DND-41 (cell line): ENCODE data around the gene FAM219A.

Experiments used
- ATAC-seq: fragments of 200-7000 bp; cut with Tn5 transposase; 3 replicates; pipeline ENCODE4 v1.9.1; 2021; ENCODE audit warnings: low read depth; ENCODE audit not compliant: insufficient read depth
- DNase-seq: peaks from one replicate; pipeline ENCODE4 v3.0.0-alpha.2; 2020
- H2AFZ ChIP-seq: 2 replicates; pipeline ENCODE4 v1.6.0; 2012; ENCODE audit warnings: low read depth, low read length
- H3K27ac ChIP-seq: 2 replicates; pipeline ENCODE4 v1.5.1; 2012; ENCODE audit warnings: low read length, inconsistent platforms
- H3K27me3 ChIP-seq: fragments of 200-600 bp; sonication (generic); 2 replicates; pipeline ENCODE4 v1.6.0; 2012; ENCODE audit warnings: low read length, mild to moderate bottlenecking, inconsistent platforms; ENCODE audit not compliant: insufficient read depth, poor library complexity
- H3K36me3 ChIP-seq: 2 replicates; pipeline ENCODE4 v1.5.1; 2012; ENCODE audit warnings: low read length, inconsistent platforms; ENCODE audit not compliant: insufficient read depth
- H3K4me1 ChIP-seq: 2 replicates; pipeline ENCODE4 v1.5.1; 2012; ENCODE audit warnings: mild to moderate bottlenecking, low read length; ENCODE audit not compliant: insufficient read depth
- H3K4me2 ChIP-seq: 2 replicates; pipeline ENCODE4 v1.6.0; 2012; ENCODE audit warnings: mild to moderate bottlenecking, moderate library complexity, low read length, inconsistent platforms; ENCODE audit not compliant: insufficient read depth
- H3K4me3 ChIP-seq, 2 experiments: fragments of 200-600 bp in 1 of 2; shearing (Covaris generic) in 1 of 2; 2 replicates each; pipeline ENCODE4 v1.5.1; 2012 to 2016; ENCODE audit warnings: inconsistent platforms in 2 of 2, low read length in 2 of 2, mild to moderate bottlenecking in 2 of 2, low read depth in 1 of 2, moderate library complexity in 1 of 2
- H3K79me2 ChIP-seq: 2 replicates; pipeline ENCODE4 v1.6.0; 2012; ENCODE audit warnings: low read length, inconsistent platforms; ENCODE audit not compliant: insufficient read depth
- H3K9ac ChIP-seq: 2 replicates; pipeline ENCODE4 v1.6.0; 2012; ENCODE audit warnings: low read depth, mild to moderate bottlenecking, inconsistent platforms, low read length, moderate library complexity
- H3K9me3 ChIP-seq: 2 replicates; pipeline ENCODE4 v1.5.1; 2012; ENCODE audit warnings: low read length, moderate library complexity, mild to moderate bottlenecking, inconsistent platforms; ENCODE audit not compliant: insufficient read depth, severe bottlenecking
- H4K20me1 ChIP-seq: 2 replicates; pipeline ENCODE4 v1.6.0; 2012; ENCODE audit warnings: low read length; ENCODE audit not compliant: insufficient read depth
- CTCF ChIP-seq: IDR thresholded peaks from 2 replicates; pipeline ENCODE4 v1.5.1; 2012; ENCODE audit warnings: borderline replicate concordance, low read length, moderate library complexity, mild to moderate bottlenecking; ENCODE audit not compliant: poor library complexity, severe bottlenecking; ENCODE audit errors: extremely low read depth
- EZH2 ChIP-seq: IDR thresholded peaks from 3 replicates; pipeline ENCODE4 v1.6.1; 2012; ENCODE audit warnings: borderline replicate concordance, low read depth, mild to moderate bottlenecking, moderate library complexity, low read length, inconsistent platforms; ENCODE audit not compliant: severe bottlenecking

The FAM219A gene

GRCh38 chr9:34479431-34479866 lies 21.1 kb upstream of the FAM219A start:
- H3K27me3 ChIP-seq = peaks cover 16% of the 10 kb centered on the region
- H3K27ac ChIP-seq = no peak overlapping the region
- no peak for TF ChIP-seq CTCF
- TF ChIP-seq EZH2 = no peak
- H2AFZ ChIP-seq = no peak overlapping the region
- DNase-seq (no peak), ATAC-seq (no peak)
- H3K4me1 ChIP-seq = no peaks in the 10 kb centered on the region
- H3K79me2 ChIP-seq = no peaks in the 10 kb centered on the region
- H3K4me2 ChIP-seq = no peak overlapping the region
- H3K36me3 ChIP-seq = no peaks in the 10 kb centered on the region
- H3K9me3 ChIP-seq = no peaks in the 10 kb centered on the region
- no peak overlapping the region for H3K9ac ChIP-seq
- no peaks in the 10 kb centered on the region for H4K20me1 ChIP-seq
- H3K4me3 ChIP-seq = no peak overlapping the region

- Histone ChIP-seq H3K27ac (no peak overlapping the region), H3K4me3 (no peak overlapping the region), H2AFZ (no peak overlapping the region), H3K4me2 (no peak overlapping the region), H3K9me3 (no peaks in the 10 kb centered on the region), H3K9ac (no peak overlapping the region), H4K20me1 (no peaks in the 10 kb centered on the region), H3K36me3 (no peaks in the 10 kb centered on the region), H3K79me2 (no peaks in the 10 kb centered on the region), H3K27me3 (peaks cover 16% of the 10 kb centered on the region), H3K4me1 (no peaks in the 10 kb centered on the region)
- TF ChIP-seq EZH2 (no peak), CTCF (no peak)
- DNase-seq (no peak), ATAC-seq (no peak)
Observed at GRCh38 chr9:34477541-34477940, 19.2 kb upstream of the FAM219A start.

GRCh38 chr9:34475097-34475496 lies 16.7 kb upstream of the FAM219A start:
- DNase-seq (peak; percentile 26), ATAC-seq (peak; percentile 57; the same call in 1 of the 3 replicates)
- Histone ChIP-seq H3K4me2 (no peak overlapping the region), H3K36me3 (no peaks in the 10 kb centered on the region), H3K9ac (no peak overlapping the region), H3K79me2 (no peaks in the 10 kb centered on the region), H2AFZ (no peak overlapping the region), H3K4me1 (no peaks in the 10 kb centered on the region), H3K4me3 (no peak overlapping the region), H3K27ac (no peak overlapping the region), H3K27me3 (peaks cover 16% of the 10 kb centered on the region), H3K9me3 (no peaks in the 10 kb centered on the region), H4K20me1 (no peaks in the 10 kb centered on the region)
- TF ChIP-seq CTCF (no peak), EZH2 (no peak)

- ATAC-seq = no peak
- TF ChIP-seq CTCF = no peak
- TF ChIP-seq EZH2 = no peak
Observed at GRCh38 chr9:34465468-34465867, 7.1 kb upstream of the FAM219A start.

More at GRCh38 chr9:34465468-34465867, 7.1 kb upstream of the FAM219A start:
- Histone ChIP-seq H2AFZ (no peak overlapping the region), H3K27ac (no peak overlapping the region), H3K27me3 (peaks cover 13% of the 10 kb centered on the region), H3K9me3 (no peaks in the 10 kb centered on the region), H3K4me3 (no peak overlapping the region), H3K79me2 (no peaks in the 10 kb centered on the region), H3K4me1 (no peaks in the 10 kb centered on the region), H3K9ac (no peak overlapping the region), H3K4me2 (no peak overlapping the region), H3K36me3 (no peaks in the 10 kb centered on the region), H4K20me1 (no peaks in the 10 kb centered on the region)
- no peak for DNase-seq
